WTC11 (cell line): ENCODE measurements around the gene PIAS2. TPM values are rescaled to one million over a fixed set of nuclear protein-coding genes. Genes with fewer than 3 reads are reported as not detected.

Experiments used
- ATAC-seq: fragments of 200-7000 bp; cut with Tn5 transposase; 2 replicates; pipeline ENCODE4 v1.10.0; 2021; ENCODE audit warnings: mild to moderate bottlenecking, moderate library complexity
- CTCF ChIA-PET: fragments of 300-600 bp; sonication (Branson Sonifier 250); formaldehyde crosslinking; loops from one replicate; lab custom pipeline; 2021; ENCODE audit warnings: antibody characterized with exemption; lab: Charles Lee
- POLR2A ChIA-PET: fragments of 350-600 bp; sonication (Branson Sonifier 250); formaldehyde crosslinking; loops from one replicate; lab custom pipeline; 2021; ENCODE audit warnings: antibody characterized with exemption; lab: Charles Lee
- DNase-seq: peaks from one replicate; pipeline ENCODE4 v3.0.0; 2021; ENCODE audit warnings: low spot score
- H3K27ac Mint-ChIP-seq: 2 replicates; pipeline ENCODE4 v1.8.0; 2021; ENCODE audit warnings: mixed read lengths
- H3K27me3 Mint-ChIP-seq: 2 replicates; pipeline ENCODE4 v1.8.0; 2021; ENCODE audit warnings: low read depth, mild to moderate bottlenecking, moderate library complexity, mixed read lengths
- H3K36me3 Mint-ChIP-seq: 2 replicates; pipeline ENCODE4 v1.8.0; 2021; ENCODE audit warnings: mixed read lengths
- H3K4me1 Mint-ChIP-seq: 2 replicates; pipeline ENCODE4 v1.8.0; 2022; ENCODE audit warnings: mixed read lengths
- H3K4me3 Mint-ChIP-seq: 2 replicates; pipeline ENCODE4 v1.8.0; 2021; ENCODE audit warnings: mild to moderate bottlenecking, moderate library complexity, mixed read lengths
- H3K9me3 Mint-ChIP-seq: 2 replicates; pipeline ENCODE4 v1.8.0; 2021; ENCODE audit warnings: mixed read lengths
- AR ChIP-seq: fragments of 250-450 bp; sonication (Bioruptor Pico); IDR thresholded peaks from 2 replicates; pipeline ENCODE4 v1.9.0; 2021; ENCODE audit warnings: mild to moderate bottlenecking
- ATF2 ChIP-seq: sonication (generic); formaldehyde crosslinking; IDR thresholded peaks from 2 replicates; pipeline ENCODE4 v1.8.1; 2022; ENCODE audit warnings: low read depth, missing genetic modification reagents, borderline replicate concordance
- CDX4 ChIP-seq: fragments of 250-450 bp; sonication (Bioruptor Pico); IDR thresholded peaks from 2 replicates; pipeline ENCODE4 v1.9.0; 2021; ENCODE audit warnings: moderate library complexity, mild to moderate bottlenecking, inconsistent platforms, borderline replicate concordance
- ELF4 ChIP-seq: sonication (generic); formaldehyde crosslinking; IDR thresholded peaks from 2 replicates; pipeline ENCODE4 v1.8.1; 2022; ENCODE audit warnings: low read depth, mild to moderate bottlenecking, moderate library complexity, missing genetic modification reagents
- FOXP4 ChIP-seq: sonication (generic); formaldehyde crosslinking; IDR thresholded peaks from 2 replicates; pipeline ENCODE4 v1.8.0; 2022; ENCODE audit warnings: mild to moderate bottlenecking, missing genetic modification reagents
- GRHL2 ChIP-seq: fragments of 250-450 bp; sonication (Bioruptor Pico); IDR thresholded peaks from 2 replicates; pipeline ENCODE4 v1.8.0; 2022; ENCODE audit warnings: mild to moderate bottlenecking, moderate library complexity; ENCODE audit not compliant: insufficient replicate concordance, severe bottlenecking
- NR2C2 ChIP-seq: sonication (generic); formaldehyde crosslinking; IDR thresholded peaks from 2 replicates; pipeline ENCODE4 v1.8.0; 2022; ENCODE audit warnings: mild to moderate bottlenecking, missing genetic modification reagents
- NR3C1 ChIP-seq: sonication (generic); formaldehyde crosslinking; conservative IDR thresholded peaks from 2 replicates; pipeline ENCODE4 v1.8.1; 2023; ENCODE audit warnings: low read depth, mild to moderate bottlenecking, missing genetic modification reagents
- RELA ChIP-seq: sonication (generic); formaldehyde crosslinking; IDR thresholded peaks from 2 replicates; pipeline ENCODE4 v1.8.1; 2022; ENCODE audit warnings: missing genetic modification reagents, mild to moderate bottlenecking, borderline replicate concordance
- SP1 ChIP-seq: sonication (generic); formaldehyde crosslinking; conservative IDR thresholded peaks from 2 replicates; pipeline ENCODE4 v1.8.1; 2022; ENCODE audit warnings: missing genetic modification reagents
- TP53 ChIP-seq: sonication (generic); formaldehyde crosslinking; IDR thresholded peaks from 2 replicates; pipeline ENCODE4 v1.8.1; 2023; ENCODE audit warnings: mild to moderate bottlenecking, missing genetic modification reagents
- ZBTB21 ChIP-seq: sonication (generic); formaldehyde crosslinking; IDR thresholded peaks from 2 replicates; pipeline ENCODE4 v1.8.1; 2023; ENCODE audit warnings: mild to moderate bottlenecking, missing genetic modification reagents, borderline replicate concordance
- ZNF138 ChIP-seq: sonication (generic); formaldehyde crosslinking; conservative IDR thresholded peaks from 2 replicates; pipeline ENCODE4 v1.8.1; 2022; ENCODE audit warnings: mild to moderate bottlenecking, moderate library complexity, missing genetic modification reagents
- ZNF281 ChIP-seq: sonication (generic); formaldehyde crosslinking; IDR thresholded peaks from 2 replicates; pipeline ENCODE4 v1.8.0; 2023; ENCODE audit warnings: mild to moderate bottlenecking, missing genetic modification reagents
- total RNA-seq: library from RNA; stranded (reverse); gene quantifications from 3 replicates; pipeline ENCODE4 v1.2.3, GENCODE V29; 2021
- TF ChIP-seq, protein P1 (sequence below): sonication (generic); formaldehyde crosslinking; IDR thresholded peaks from 2 replicates; pipeline ENCODE4 v1.8.1; 2022; ENCODE audit warnings: low read depth, mild to moderate bottlenecking, moderate library complexity, missing genetic modification reagents, borderline replicate concordance

PIAS2 gene
- total RNA-seq, 1 experiment from 2014 or later: 50.7 TPM

- no peak for TF ChIP-seq SP1 (CRISPR knock-in tag)
- no peak for TF ChIP-seq TP53 (CRISPR knock-in tag)
- TF ChIP-seq CDX4: no peak
- no peak for TF ChIP-seq ZBTB21 (CRISPR knock-in tag)
- no peak for TF ChIP-seq ZNF281 (CRISPR knock-in tag)
- no peak for TF ChIP-seq FOXP4 (CRISPR knock-in tag)
- TF ChIP-seq RELA (CRISPR knock-in tag): no peak
Measured at GRCh38 chr18:46820863-46821262, 96.4 kb downstream of the PIAS2 start (continued).

GRCh38 chr18:46815661-46816060 is 101.6 kb downstream of the PIAS2 start:
- POLR2A ChIA-PET: no interaction called here
- TF ChIP-seq AR (CRISPR knock-in tag) (no peak), ATF2 (no peak), ZBTB21 (CRISPR knock-in tag) (no peak), ZNF281 (CRISPR knock-in tag) (no peak), NR3C1 (CRISPR knock-in tag) (no peak), GRHL2 (CRISPR knock-in tag) (no peak), ZNF138 (CRISPR knock-in tag) (no peak), ELF4 (CRISPR knock-in tag) (no peak), NR2C2 (CRISPR knock-in tag) (no peak)
- TF ChIP-seq, protein P1, sequence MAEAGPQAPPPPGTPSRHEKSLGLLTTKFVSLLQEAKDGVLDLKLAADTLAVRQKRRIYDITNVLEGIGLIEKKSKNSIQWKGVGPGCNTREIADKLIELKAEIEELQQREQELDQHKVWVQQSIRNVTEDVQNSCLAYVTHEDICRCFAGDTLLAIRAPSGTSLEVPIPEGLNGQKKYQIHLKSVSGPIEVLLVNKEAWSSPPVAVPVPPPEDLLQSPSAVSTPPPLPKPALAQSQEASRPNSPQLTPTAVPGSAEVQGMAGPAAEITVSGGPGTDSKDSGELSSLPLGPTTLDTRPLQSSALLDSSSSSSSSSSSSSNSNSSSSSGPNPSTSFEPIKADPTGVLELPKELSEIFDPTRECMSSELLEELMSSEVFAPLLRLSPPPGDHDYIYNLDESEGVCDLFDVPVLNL (CRISPR knock-in tag): no peak
- Mint-ChIP-seq H3K4me1 (peaks cover 11% of the 10 kb centered on the region), H3K27me3 (no peaks in the 10 kb centered on the region), H3K36me3 (peaks cover 4% of the 10 kb centered on the region; the same call in 1 of the 2 replicates), H3K9me3 (no peaks in the 10 kb centered on the region), H3K27ac (no peak overlapping the region), H3K4me3 (no peak overlapping the region)
- ATAC-seq: no peak
- DNase-seq: no peak
- CTCF ChIA-PET: interaction anchor here (0.5 to 1.7 kb wide), 3 partner anchors 13 to 158 kb away, joined by 3 to 6 read pairs (median 3); no protein-coding TSS in a partner anchor
